ENCODE data around the gene ACTRT3. TPM values are rescaled to one million over a fixed set of nuclear protein-coding genes. Genes with fewer than 3 reads are reported as not detected.
A peak's percentile ranks its signal among the peaks of the same experiment; 100 is the strongest.

Gene ACTRT3
- polyA plus RNA-seq (2011; rRNA removed) (2.5 and 2.9 TPM in 2 replicates), polyA minus RNA-seq (2011; rRNA and poly(A)+ RNA removed) (1.6 and 1.7 TPM in 2 replicates)

GRCh38 chr3:169769287-169770181 is at the start of gene ACTRT3:
ACTRT3 (minus strand) TSS chr3:169769561; CDS start chr3:169769520, 41 bp downstream.
- no peak for DNase-seq (ENCODE audit: low read depth, low spot score)
- peaks cover 6% of the 10 kb centered on the region; the same call in 1 of the 2 replicates for H3K9me3 ChIP-seq (ENCODE audit: control insufficient read depth, insufficient read depth, low read length)
- ChIA-PET CTCF (interaction anchor here (0.7 to 1.1 kb wide), 4 partner anchors 11 to 728 kb away, joined by 3 to 11 read pairs (median 4); no protein-coding TSS in a partner anchor), POLR2A (interaction anchor here (0.6 to 1.5 kb wide), 7 partner anchors 42 to 1099 kb away, joined by 3 to 9 read pairs (median 5); partner anchors contain the start of genes LRRC34 and LRRIQ4)
- TF ChIP-seq CTCF (IDR thresholded peaks at IDR 0.05; ENCODE audit: low read depth, low read length): no peak
- peak within 1 kb of the TSS; percentile 61 for H3K27ac ChIP-seq (ENCODE audit: low read depth, low read length)
- peak within 1 kb of the TSS; percentile 56 for H3K4me3 ChIP-seq (ENCODE audit: low read depth, low read length)
- no peaks in the 10 kb centered on the region for H3K27me3 ChIP-seq (ENCODE audit: control insufficient read depth, insufficient read depth, low read length)

- Histone ChIP-seq H3K9me3 (ENCODE audit: control insufficient read depth, insufficient read depth, low read length) (no peaks in the 10 kb centered on the region), H3K4me3 (ENCODE audit: low read depth, low read length) (no peak overlapping the region), H3K27me3 (ENCODE audit: control insufficient read depth, insufficient read depth, low read length) (no peaks in the 10 kb centered on the region), H3K27ac (ENCODE audit: low read depth, low read length) (no peak overlapping the region)
- no peak for DNase-seq (ENCODE audit: low read depth, low spot score)
- ChIA-PET POLR2A (no interaction called here), CTCF (no interaction called here)
- no peak for TF ChIP-seq CTCF (IDR thresholded peaks at IDR 0.05; ENCODE audit: low read depth, low read length)
Observed at GRCh38 chr3:169818316-169818715, 49.0 kb upstream of the ACTRT3 start.

DNA sequence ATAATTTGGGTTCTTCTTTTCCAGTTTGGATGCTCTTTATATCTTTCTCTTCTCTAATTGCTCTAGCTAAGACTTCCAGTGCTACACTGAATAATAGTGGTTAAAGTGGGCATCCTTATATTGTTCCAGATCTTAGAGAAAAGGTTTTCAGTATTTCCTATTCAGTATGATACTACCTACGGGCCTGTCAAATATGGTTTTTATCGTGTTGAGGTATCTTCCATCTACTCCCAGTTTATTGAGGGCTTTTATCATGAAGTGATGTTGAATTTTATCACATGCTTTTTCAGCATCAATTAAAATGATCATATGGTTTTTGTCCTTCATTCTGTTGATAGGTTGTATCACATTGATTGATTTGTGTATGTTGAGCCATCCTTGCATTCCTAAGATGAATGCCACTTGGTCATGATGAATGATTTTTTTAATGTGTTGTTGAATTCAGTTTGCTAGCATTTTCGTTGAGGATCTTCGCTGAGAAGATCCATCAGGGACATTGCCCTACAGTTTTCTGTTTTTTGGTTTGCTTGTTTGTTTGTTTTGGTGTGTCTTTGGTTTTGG is 46.3 kb upstream of the ACTRT3 start:
- no peak overlapping the region for H3K27ac ChIP-seq (ENCODE audit: low read depth, low read length)
- no peak for TF ChIP-seq CTCF (IDR thresholded peaks at IDR 0.05; ENCODE audit: low read depth, low read length)
- ChIA-PET CTCF (no interaction called here), POLR2A (no interaction called here)
- no peak for DNase-seq (ENCODE audit: low read depth, low spot score)
- H3K9me3 ChIP-seq (ENCODE audit: control insufficient read depth, insufficient read depth, low read length): no peaks in the 10 kb centered on the region; the same call in 1 of the 2 replicates
- H3K4me3 ChIP-seq (ENCODE audit: low read depth, low read length): no peak overlapping the region
- no peaks in the 10 kb centered on the region for H3K27me3 ChIP-seq (ENCODE audit: control insufficient read depth, insufficient read depth, low read length)

DNA sequence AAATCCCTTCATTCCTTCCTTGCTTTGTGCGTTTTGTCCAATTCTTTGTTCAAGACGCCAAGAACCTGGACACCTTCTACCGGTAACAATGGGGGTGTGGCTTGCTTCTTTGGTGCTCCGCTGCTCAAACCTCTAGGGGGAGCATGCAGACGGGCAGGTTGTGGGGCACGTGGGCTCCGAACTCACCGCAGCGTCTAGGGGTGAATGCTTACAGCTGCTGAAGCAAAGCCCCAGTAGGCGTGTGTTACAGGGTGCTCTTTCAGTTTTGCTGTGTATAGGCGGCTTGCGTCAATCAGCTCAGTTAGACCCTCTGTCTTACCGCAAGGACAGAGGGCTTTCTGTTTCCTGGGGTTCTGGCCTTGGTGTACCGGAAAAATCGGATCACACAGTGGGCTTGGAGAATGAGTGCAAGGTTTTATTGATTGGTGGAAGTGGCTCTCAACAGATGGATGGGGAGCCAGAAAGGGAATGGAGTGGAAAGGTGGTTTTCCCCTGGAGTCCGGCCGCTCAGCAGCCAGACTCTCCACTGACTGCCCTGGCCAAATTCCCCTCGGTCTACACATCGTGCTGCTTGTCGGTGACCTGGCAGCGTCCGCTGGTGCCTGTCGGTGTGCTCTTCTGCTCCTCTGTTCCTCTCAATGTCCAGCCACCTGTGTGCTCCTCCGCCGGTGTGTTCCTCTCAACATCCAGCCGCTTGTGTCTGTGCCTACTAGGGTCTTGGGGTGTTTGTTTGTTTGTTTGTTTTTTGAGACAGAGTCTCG is 44.6 kb upstream of the ACTRT3 start:
- Histone ChIP-seq H3K27me3 (ENCODE audit: control insufficient read depth, insufficient read depth, low read length) (no peaks in the 10 kb centered on the region), H3K9me3 (ENCODE audit: control insufficient read depth, insufficient read depth, low read length) (no peaks in the 10 kb centered on the region; the same call in 1 of the 2 replicates), H3K4me3 (ENCODE audit: low read depth, low read length) (no peak overlapping the region), H3K27ac (ENCODE audit: low read depth, low read length) (no peak overlapping the region)
- no peak for DNase-seq (ENCODE audit: low read depth, low spot score)
- no peak for TF ChIP-seq CTCF (IDR thresholded peaks at IDR 0.05; ENCODE audit: low read depth, low read length)
- CTCF ChIA-PET: no interaction called here
- POLR2A ChIA-PET: no interaction called here
